ENCODE results near the gene INTS3.

The INTS3 gene

DNA sequence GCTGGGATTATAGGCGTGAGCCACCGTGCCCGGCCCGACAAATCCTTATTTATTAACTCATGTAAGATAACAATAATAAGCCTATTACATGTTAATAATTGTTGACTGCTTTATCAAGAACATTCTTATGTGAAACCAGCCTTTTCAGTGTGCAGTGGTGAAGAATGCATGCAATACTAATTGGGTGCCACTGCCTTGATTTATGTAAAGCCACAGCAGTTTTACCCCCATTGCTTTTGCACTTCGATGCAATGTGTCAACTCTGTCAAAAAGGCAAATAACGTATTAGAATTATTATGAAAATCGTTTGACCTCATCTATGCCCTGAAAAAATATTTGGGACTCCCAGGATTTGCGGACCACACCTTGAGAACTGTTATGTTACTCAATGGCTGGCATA lies 31.1 kb upstream of the INTS3 start:
- no peak for DNase-seq (ENCODE audit: low spot score)
- in situ Hi-C loops (cut with MboI; ENCODE audit: low sequenced_read_pairs, unreplicated experiment), result no loop called here
- TF ChIP-seq, protein P1, sequence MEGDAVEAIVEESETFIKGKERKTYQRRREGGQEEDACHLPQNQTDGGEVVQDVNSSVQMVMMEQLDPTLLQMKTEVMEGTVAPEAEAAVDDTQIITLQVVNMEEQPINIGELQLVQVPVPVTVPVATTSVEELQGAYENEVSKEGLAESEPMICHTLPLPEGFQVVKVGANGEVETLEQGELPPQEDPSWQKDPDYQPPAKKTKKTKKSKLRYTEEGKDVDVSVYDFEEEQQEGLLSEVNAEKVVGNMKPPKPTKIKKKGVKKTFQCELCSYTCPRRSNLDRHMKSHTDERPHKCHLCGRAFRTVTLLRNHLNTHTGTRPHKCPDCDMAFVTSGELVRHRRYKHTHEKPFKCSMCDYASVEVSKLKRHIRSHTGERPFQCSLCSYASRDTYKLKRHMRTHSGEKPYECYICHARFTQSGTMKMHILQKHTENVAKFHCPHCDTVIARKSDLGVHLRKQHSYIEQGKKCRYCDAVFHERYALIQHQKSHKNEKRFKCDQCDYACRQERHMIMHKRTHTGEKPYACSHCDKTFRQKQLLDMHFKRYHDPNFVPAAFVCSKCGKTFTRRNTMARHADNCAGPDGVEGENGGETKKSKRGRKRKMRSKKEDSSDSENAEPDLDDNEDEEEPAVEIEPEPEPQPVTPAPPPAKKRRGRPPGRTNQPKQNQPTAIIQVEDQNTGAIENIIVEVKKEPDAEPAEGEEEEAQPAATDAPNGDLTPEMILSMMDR (IDR thresholded peaks at IDR 0.05; ENCODE audit: borderline replicate concordance, control extremely low read depth, extremely low read depth, insufficient read depth, missing control alignments), result no peak

DNA sequence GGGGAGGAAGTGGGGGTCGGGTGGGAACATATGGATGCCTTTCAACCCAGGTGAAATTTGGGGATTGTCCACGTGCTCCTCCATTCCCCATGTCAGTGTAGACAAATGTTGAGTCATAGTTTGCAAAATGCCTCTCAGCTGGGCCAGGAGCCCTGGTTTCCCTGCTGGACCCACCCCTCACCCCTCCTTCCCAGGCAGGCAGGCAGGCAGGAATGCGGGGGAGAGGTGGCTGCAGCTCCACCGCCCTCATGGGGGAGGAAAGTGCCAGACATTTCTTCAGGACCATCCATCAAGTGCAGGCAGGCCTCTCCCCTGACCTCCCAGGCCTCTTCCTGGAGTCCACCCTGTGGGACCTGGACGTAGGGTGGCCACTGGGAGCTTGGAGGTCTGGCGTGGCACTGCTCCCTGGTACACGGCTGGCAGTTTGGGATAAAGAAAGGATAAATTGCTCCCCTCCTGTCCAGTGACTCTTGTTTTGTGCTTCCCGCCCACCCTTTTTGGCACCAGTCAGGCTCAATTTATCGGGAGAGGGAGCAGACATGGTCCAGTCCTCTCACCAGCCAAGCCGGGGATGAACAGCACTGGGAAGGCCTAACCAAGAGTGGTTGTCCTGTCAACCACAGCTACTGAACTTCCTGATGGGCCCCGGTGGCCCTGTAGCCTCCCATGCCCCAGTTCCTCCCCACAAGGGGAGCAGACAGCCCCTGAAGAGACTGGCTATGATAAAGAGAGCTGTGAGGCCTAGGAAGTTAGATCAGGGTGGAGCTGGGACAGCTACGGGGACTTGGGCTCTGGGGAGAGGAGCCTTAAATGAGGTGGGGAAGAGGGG lies 30.4 kb upstream of the INTS3 start:
- DNase-seq (ENCODE audit: low spot score), result no peak
- TF ChIP-seq, protein P1 (IDR thresholded peaks at IDR 0.05; ENCODE audit: borderline replicate concordance, control extremely low read depth, extremely low read depth, insufficient read depth, missing control alignments), result no peak
- in situ Hi-C loops (cut with MboI; ENCODE audit: low sequenced_read_pairs, unreplicated experiment), result no loop called here

DNA sequence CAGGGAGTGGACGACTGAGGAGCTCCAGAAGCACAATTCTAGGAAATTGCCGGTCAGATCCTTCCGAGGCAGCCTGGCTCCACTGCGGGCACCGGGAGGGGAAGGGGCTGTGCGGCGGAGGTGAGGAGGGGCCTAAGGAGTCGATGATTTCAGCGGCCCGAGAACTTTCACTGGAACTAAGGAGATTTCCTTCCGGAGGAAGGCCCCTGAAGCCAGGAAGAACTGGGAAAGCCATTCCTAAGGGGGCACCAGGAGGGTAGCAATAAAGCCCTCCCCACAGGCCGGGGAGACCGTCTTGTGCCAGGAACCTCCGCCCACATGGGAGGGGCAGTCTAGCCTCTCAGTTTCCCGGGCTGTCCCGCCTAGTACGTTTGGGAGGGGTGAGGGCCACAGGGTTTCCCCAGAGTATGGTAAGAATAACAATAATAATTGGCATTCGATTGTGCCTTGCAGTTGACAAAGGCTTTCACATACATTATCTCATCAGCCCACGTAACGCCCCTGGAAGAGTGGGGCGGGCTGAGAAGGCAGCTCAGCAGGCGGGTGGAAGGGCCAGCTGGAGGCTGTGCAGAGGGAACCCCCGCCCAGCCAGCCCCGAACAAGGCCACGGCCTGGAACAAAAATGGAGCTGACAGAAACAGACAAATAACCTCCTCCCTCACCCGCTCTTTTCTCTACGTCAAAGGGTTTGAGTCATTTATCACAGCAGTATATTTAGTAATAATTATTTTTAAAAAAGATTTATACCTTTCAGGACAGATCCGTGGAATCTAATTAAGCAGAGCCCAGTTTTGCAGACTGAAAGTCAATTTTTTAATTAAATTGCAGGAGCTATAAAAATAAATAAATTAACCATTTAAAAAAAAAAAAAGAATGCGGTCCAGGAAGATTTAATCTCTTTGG lies 29.6 kb upstream of the INTS3 start:
- in situ Hi-C loops (cut with MboI; ENCODE audit: low sequenced_read_pairs, unreplicated experiment), result no loop called here
- no peak for DNase-seq (ENCODE audit: low spot score)

DNA sequence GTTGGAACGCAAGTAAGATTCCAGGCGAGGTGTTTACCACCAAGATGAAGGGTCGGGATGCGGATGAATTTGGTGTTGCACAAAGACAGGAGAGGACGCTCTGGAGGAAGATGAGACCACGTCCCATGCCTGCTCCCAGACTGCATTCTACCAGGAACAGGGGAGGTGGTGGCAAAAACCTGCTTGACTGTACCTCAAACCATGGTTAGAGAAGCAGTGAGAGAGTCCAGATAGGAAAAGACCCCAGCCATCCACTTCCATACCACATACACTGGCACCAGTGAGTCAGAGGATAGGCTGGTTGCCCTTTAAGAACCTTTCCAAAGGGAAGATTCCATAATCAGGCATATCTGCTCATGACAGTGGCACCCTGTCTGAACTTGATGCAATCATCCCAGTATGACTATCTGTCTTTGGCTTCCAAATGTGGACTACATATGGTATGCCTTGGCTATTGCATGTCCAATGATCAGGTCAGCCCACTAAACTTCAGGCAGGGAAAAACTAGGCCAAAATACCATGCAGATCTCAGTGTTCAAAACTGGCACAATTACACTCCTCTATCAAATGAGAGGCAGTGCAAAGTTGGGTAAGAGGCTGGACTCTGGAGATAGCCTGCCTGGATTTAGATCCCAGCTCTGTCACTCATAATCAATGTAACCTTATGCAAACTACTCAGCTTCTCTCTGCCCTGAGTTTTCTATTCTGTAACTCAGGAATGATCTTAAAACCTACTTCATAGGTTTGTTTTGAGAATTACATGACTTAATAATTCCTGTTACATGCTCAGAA lies 28.7 kb upstream of the INTS3 start:
- DNase-seq (ENCODE audit: low spot score), result no peak
- in situ Hi-C loops (cut with MboI; ENCODE audit: low sequenced_read_pairs, unreplicated experiment), result no loop called here
- TF ChIP-seq, protein P1 (IDR thresholded peaks at IDR 0.05; ENCODE audit: borderline replicate concordance, control extremely low read depth, extremely low read depth, insufficient read depth, missing control alignments), result no peak

More for the DNA sequence above, 29.6 kb upstream of the INTS3 start:
- TF ChIP-seq, protein P1 (IDR thresholded peaks at IDR 0.05; ENCODE audit: borderline replicate concordance, control extremely low read depth, extremely low read depth, insufficient read depth, missing control alignments), result no peak

DNA sequence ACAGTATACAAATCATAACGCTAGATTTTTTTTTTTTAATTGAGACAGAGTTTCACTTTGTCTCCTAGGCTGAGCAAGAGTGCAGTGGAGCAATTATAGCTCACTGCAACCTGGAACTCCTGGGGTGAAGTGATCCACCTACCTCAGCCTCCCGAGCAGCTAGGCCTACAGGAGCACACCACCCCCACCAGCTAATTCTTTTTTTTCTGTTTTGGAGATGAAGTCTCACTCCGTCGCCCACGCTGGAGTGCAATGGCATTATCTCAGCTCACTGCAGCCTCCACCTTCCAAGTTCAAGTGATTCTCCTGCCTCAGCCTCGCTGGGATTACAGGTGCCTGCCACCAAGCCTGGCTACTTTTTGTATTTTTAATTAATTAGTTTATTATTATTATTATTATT lies 28.1 kb upstream of the INTS3 start:
- in situ Hi-C loops (cut with MboI; ENCODE audit: low sequenced_read_pairs, unreplicated experiment), result no loop called here
- TF ChIP-seq, protein P1 (IDR thresholded peaks at IDR 0.05; ENCODE audit: borderline replicate concordance, control extremely low read depth, extremely low read depth, insufficient read depth, missing control alignments), result no peak
- no peak for DNase-seq (ENCODE audit: low spot score)

DNA sequence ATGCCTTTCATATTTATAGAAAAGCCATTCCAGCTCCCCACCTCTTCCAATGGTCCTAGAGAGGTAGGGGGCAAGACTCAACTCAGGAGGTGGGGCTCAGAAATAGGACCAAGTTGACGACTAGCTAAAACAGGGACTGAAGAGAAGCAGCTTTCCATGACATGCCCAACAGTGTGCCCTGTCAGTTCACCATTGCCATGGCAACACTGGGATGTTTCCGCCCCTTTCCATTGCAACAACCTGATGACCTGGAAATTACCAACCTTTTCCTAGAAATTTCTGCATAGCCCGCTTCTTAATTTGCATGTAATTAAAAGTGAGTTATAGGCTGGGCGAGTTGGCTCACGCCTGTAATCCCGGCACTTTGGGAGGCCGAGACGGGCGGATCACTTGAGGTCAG lies 22.4 kb upstream of the INTS3 start:
- DNase-seq (ENCODE audit: low spot score), result no peak
- in situ Hi-C loops (cut with MboI; ENCODE audit: low sequenced_read_pairs, unreplicated experiment), result no loop called here
- TF ChIP-seq, protein P1 (IDR thresholded peaks at IDR 0.05; ENCODE audit: borderline replicate concordance, control extremely low read depth, extremely low read depth, insufficient read depth, missing control alignments), result no peak

Measured in GM13976 (cell line).